RCC 7860 (cell line): ENCODE data around the gene KCTD10.

ENCODE experiments used
- DNase-seq: peaks from one replicate; pipeline ENCODE4 v3.0.0-alpha.2; 2015; ENCODE audit warnings: low spot score
- FAIRE-seq: peaks from 2 replicates; lab custom pipeline; 2012; peaks lifted over from hg19 to GRCh38; lab: Jason Lieb, UNC

KCTD10 gene

DNA sequence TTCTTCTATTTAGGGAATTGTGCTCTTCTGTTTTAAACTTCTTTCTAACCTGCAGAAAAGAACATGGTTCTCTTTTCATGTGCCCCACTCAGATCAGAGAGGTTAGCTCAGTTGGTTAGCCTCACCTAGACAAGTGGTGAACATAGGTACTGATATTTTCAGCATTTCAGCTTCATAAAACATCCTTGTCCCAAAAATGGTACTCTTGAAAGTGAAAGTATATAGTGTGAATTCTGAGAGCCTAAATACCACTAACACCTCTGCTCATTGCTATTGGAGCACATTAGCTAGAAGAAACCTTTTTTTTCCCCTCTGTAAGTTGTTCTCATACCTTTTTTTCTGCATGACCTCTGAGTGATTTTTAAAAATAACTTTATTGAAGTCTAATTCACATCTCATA, 17.9 kb upstream of the KCTD10 start:
- FAIRE-seq (no peak), DNase-seq (no peak)

DNA sequence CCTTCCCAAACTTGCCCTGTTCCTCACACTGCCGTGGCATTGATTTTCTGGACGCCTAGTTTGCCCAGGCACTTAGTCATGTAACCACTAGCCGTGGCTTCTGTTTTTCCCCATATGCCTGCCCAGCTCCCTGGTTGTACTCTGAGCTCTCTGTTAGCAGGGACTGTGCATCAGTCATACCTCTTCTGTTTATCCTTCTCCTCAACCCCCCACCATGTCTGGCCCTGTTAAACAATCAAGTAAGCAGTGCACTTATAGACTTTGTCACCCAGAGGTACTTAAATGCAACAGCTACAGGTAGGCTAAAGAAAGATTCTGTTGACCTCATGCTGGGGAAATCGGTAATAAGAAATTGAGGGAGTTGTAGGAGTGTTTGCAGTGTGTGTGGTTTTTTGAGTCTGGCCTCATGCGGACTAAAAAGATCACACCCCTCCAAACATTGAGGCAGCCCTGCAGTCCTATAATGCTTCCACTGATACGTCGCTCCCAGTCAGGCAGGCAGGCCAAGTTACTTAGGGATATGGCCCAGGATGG, 17.3 kb upstream of the KCTD10 start:
- FAIRE-seq, result no peak
- DNase-seq, result no peak

DNA sequence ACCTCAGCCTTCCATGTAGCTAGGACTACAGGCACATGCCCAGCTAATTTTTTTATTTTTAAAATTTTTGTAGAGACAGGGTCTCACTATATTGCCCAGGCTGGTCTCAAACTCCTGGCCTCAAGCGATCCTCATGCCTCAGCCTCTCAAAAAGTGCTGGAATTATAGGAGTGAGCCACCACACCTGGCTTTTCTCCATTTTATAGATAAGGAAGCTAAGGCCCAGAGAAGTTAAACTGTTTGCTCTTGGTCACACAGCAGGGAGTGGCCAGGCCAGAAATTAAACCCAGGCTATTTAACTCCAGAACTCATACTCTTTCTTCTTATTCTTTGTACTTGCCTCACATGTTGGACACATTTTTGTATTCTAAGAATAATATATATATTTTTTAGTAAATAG, 16.8 kb upstream of the KCTD10 start:
- no peak for DNase-seq
- no peak for FAIRE-seq

DNA sequence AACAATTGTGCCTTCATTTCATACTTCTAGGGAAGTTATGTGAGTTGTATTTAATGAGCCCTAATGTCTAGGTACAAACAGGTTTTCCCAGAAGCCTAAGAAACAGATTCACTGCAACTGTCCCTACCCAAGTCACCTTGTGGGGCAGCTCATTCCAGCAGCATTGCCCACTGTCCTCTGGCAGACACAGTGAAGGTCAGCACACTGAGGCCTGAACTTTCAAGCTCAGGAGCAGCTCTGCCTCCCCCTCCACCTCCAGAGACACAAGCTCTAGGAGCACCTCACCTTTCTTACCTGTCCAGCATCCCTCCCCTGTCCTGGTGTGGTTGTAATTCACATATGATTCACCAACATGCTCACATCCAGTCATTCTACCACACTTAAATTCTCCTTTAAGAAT, 16.0 kb upstream of the KCTD10 start:
- DNase-seq (no peak), FAIRE-seq (no peak)

DNA sequence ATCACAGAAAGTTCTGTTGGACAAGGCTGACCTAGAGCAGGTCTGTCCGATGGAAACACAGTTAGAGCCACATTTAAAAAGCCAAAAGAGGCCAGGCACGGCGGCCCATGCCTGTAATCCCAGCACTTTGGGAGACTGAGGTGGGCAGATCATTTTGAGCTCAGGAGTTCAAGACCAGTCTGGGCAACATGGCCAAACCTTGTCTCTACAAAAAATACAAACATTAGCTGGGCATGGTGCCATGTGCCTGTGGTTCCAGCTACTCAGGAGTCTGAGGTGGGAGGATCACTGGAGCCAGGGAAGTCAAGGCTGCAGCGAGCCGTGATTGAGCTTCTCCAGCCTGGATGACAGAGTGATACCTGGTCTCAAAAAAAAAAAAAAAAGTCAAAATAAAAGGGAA, 15.3 kb upstream of the KCTD10 start:
- FAIRE-seq (no peak), DNase-seq (no peak)

DNA sequence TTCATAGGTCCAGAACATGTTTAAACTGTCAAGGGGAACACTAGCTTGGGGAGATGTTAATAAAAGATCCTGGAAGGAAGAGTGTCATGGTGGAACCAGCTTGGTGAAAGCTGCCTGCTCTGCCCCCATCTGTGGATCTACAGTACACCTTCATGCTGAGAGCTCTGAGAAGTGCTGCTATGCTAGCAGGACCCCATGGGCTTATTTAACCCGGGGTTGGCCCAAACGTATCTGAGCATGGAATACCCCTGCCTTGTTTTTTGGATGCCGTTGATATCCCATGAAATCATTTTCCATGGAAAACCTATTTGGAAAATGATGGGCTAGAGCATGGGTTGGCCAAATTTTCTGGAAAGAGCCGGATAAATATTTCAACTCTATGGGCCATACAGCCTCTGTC, 14.6 kb upstream of the KCTD10 start:
- DNase-seq (no peak), FAIRE-seq (no peak)

DNA sequence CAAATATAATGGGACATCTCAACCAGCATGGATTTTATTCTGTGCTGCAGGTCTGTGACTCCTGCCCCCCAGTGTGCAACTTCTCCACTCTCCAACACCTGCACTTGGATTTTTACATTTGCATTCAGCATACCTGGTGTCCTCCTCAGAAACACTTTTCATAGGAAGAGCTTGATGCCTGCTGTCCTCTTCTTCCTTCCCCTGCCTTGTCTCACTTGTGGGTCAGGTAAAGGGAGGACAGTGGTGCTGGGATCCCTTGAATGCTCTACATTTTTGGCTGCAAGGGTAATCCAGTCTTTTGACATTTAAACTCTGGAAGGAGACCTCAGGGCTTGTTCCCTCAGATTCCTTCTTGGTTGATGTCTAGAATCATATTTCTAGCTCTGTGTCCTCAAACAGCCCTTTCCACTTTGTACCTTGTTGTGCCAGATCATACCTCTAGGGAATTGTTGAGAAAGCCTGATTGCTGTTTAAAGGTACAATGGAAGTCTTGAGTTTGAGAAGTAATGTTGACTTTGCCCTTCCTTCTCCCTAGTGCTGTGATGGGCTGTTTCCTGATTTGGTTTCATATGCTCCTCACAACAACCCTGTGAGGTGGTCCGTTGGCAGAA, 13.0 kb upstream of the KCTD10 start:
- FAIRE-seq (no peak), DNase-seq (no peak)

DNA sequence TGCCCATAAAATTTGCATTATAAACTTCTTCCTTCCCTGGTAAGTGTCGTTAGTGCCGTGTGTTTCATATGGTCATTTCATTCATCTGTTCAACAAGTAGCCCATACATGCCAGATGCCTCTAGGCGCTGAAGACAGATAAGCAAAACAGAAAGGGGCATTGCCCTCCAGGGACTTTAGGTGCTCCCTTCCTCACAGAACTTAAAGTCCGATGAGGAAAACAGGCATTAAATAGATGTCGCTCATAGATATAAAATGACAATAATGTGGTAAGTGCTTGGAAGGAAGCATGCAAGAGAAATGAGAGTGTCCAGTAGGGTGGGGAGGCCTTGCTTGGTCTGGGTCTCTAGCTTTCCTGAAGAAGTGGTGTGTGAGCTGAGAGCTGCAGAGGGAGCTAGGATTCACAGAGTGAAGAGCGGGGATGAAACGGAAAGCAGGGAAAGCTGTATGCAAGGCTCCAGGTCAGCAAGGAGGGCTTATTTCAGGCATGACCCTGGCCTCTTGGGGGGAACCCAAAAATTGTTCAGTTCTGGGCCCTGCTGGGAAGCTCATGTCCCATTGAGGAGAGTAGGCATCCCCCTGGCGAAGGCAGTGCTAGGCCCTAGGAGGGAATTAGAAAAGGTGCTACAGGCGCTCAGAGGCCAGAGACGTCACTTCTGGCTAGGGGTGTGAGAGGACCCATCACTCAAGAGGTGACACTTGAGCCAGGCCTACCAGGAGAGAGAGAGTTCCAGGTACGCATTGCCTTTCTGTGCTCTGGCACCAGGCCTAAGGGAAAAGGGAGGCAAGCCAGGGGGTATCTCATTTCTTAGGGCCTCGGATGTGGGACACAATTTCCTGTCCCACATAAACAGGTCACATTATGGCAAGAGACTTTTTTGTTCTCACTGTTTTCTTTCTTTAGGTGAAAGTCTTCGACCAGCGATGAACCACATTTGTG, 12.2 kb upstream of the KCTD10 start:
- DNase-seq, result no peak

DNA sequence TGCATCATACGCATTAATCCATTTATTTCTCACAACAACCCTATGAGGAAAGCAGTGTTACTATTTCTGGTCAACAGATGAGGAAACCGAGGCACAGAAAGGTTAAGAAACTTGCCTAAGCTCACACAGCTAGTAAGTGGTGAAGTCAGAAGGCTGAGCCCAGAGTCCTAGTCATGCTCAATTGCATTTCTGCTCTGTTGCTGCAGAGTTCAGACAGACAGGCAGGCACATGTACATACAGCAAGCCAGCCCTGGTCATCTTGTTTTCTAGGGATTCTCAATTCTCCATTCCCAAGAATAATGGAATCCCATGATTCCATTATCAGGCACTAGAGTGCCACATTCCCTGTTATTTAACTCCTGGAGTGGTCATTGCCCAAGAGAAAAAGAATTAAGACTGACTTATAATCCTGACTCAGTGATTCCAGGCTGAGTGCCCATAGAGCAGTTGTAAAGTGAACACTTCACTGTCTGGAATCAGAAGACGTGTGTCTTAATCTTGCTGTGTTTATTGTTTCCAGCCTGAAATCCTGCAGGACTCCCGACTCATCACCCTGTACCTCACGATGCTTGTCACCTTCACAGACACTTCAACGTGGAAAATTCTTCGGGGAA, 11.1 kb upstream of the KCTD10 start:
- no peak for FAIRE-seq
- no peak for DNase-seq

More for the DNA sequence above, 12.2 kb upstream of the KCTD10 start:
- no peak for FAIRE-seq

DNA sequence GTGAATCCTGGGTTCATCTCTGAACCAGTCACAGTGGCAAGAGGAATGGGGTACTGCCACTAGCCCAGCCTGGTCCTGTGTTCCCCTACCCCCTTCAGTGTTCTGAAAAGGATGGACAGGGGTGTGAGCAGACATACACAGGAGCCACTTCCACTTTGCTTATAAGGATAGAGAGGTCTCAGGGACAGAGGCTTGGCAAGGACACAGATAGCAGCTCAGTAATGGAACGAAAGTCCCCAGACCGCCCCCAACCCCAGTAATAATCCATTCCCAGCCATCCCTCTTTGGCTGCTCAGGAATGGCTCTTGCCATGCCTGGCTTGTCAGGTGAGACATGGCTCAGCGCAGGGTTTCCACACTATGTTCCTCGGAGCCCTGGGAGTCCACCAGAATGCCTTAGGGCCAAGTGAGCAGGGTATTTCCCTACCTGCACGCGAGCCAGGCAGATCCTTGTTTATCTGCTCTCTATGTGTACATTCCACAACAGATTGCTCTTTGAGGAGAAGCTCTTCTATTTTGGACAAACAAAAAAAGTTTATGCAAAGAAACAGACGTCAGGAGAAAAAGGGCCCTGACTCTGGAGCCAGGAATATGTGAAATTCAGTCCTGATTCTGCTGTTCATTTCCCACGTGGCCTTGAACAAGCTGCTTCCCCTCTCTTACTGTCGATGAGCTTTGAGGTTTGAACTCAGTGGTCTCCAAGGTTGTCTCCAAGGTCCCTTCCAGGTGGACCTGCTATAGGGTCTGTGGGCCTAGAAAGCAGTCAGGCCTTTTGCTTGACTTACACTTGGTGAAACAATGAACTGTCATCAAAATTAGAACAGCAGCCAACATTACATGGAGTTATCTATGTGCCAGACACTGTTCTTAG, 10.3 kb upstream of the KCTD10 start:
- FAIRE-seq, result no peak
- no peak for DNase-seq

DNA sequence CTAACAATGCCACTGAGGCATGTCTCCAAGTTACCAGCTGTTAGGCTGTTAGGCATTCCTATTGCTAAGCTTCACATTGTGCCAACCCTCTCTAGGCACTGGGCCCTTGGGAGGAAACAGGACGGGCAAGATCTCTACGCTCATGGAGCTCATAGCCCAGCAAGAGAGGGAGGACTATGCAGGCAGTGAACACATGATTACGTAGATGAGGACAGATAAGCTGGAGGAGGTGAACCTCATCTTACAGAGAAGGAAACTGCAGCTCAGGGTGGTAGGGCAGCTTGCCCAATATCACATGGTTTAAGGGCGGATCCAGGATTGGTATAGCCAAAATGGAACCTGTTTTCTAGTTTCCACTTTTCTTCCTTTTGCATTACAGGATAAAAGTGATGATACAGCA, 8.1 kb upstream of the KCTD10 start:
- DNase-seq (no peak), FAIRE-seq (no peak)

DNA sequence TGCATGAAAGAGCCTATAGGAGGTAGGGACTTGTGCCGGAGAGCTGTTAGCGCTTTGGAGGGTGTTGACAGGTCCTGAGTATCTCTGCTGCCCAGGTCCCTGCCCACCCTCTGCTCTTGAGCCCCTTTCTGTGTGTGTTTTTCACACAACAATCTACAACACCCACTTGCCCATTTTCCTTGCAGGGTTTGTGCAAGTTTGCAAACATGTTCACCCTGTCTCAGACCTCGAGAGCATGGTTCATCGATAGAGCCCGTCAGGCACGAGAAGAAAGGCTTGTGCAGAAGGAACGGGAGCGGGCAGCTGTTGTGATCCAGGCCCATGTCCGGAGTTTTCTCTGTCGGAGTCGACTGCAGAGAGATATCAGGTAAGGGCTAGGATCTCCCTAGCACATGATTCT, 6.2 kb upstream of the KCTD10 start:
- no peak for DNase-seq
- FAIRE-seq, result no peak

DNA sequence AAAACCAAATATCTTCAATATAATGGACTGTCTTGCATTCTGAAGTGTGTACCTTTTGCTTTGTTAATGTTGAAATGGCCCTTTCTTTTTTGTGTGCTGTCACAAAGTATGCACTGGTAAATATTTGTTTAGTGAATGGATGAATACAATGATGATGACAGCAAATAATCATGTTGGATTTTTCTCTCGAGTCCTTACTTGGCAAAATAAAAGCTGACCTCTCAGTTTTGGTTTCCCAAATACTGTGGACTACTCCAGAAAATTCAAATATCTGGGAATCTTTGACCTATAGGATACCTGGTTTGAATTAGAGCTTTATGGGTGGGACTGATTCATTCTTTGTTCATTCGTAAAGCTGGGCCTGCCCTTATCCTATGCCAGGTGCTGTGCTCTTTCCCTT, 5.8 kb upstream of the KCTD10 start:
- FAIRE-seq, result no peak
- DNase-seq, result no peak

DNA sequence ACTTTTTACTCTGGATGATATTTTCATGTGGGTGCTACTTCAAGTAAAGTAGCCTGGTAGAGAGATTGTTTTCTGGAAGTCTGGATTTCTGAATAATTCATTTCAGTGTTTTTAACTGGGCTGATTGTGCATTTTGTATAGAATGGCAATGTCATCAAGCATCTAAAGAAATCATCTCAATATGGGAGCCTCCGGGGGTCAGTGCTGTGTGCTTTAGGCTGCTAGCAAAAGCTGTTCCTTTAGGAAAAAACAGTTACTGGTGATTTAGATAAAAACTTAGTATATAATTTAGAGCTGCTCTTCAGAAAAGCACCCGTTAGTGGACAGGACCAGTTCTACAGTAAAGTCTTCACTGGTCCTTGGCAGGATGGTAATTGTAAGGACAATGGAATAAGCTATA, 5.4 kb upstream of the KCTD10 start:
- FAIRE-seq (no peak), DNase-seq (no peak)

DNA sequence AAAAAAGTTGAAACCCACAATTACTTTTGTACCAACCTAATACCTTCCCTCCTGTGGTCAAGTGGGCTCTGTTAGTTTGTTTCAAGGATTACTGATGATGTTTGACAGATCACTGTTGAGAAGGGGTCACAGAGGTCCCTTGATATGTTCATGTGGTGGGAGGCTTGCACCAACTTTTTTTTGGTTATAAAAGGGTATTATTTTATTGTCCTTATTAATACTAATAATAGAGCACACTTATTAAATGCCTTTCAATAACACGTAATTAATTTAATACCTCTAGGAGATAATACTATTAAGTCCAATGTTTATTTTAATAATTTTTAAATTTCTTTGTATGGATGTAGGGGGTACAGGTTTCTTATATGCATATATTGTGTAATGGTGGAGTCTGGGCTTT, 4.8 kb upstream of the KCTD10 start:
- FAIRE-seq, result no peak
- DNase-seq, result no peak

DNA sequence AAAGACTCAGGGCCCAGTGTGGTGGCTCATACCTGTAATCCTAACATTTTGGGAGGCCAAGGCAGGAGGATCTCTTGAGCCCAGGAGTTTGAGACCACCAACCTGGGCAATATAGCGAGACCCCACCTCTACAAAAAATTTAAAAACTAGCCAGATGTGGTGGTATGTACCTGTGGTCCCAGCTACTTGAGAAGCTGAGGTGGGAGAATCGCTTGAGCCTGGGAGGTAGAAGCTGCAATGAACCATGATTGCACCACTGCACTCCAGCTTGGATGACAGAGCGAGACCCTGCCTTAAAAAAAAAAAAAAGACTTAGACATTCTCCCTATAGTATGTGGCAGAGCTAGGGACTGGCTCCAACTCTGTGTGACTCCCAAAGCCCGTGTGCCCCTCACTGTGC, 3.3 kb upstream of the KCTD10 start:
- no peak for FAIRE-seq
- no peak for DNase-seq

DNA sequence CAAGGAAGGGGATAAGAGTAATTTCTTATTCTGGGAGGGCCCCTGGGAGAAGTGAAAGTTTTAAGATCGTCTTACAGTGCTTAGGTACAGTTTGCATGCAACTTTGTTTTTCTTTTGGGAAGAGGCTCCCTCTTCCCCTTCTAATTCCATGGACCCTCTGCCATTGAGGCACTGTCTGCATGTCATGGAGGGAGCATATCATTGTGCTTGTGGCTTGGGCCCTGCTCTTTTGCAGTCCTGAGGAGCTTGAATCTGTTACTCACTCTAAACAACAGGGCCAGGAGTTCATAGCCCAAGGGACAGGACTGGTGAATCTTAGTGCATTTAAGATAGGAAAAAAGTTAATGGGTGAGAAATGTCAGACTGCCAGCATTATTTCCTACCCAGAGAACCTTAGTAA, 2.7 kb upstream of the KCTD10 start:
- FAIRE-seq (no peak), DNase-seq (no peak)

DNA sequence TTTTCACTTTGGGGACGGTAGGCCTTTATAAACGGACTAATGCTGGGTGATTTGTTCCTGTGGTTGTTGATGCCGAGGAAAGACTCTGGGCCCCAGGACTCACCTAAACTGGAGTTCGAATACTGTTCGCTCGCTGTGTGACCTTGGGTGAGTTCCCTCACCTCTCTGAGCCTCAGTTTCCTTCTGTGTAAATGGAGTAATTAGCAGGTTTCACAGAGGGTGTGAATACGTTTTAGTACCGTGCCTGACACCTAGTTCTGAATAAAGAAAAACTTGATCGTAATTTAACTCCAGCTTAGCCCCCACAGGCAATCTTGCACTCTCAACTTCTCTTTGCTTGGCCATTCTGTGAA, 839 bp upstream of the KCTD10 start:
- FAIRE-seq, result no peak
- no peak for DNase-seq

DNA sequence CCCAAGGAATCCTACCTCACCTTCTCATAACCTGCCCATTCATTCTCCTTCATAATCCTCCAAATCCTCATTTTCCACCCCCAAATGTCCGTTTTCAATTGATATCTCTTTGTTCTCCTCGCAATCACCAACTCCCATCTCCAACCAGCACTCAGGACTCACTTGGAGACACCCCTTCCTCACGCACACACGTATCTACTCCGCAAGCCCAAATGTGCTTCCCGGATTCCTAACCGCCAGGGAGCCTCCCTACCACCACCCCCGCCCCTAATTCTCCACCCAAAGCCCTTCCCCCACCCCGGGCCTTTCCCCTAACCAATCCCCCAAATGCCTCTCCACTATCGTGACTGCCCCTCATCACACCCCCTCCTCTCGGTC, 304 bp downstream of the KCTD10 start:
- no peak for FAIRE-seq
- no peak for DNase-seq

DNA sequence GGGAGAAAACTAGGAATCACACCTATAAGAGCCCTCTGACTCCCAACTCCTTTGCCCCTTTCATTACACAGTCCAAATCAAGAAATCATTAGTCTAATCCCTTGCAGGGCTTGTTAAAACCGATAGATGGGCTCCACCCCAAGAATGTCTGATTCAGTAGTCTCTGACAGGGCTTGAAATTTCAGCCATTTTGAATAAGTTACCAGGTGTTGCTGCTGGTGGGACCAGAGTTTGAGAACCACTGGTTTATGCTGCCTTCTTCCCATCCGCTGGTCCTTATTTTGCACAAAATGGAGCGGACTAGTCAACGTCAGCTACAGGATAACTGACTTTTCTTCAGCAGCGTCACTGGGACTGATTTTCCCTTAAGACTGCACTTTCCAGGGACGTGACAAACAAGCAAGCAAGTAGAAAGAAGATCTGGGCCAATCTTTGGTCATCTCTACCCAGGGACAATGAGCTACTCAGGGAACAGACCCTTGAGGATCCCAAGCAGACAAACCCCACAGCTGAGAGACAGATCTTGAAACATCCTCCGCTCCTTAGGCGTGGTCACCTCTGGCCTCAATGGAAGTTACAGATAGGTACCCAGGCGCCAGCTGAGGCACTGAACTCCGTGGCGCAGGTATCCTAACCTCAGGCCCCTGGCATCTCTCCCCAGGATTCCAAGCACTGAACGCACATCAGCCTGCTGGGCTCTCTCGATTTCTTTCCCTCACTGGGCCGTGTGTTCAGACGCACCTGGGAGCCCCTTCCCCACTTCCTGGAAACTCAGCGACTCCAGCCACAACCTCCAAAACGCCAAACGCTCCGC, 900 bp downstream of the KCTD10 start:
- DNase-seq (no peak), FAIRE-seq (no peak)
